NCI-H748 treated with DMSO at 0.1 percent for 48 hours (cell line): ENCODE data around the gene PKMYT1.
A peak's percentile ranks its signal among the peaks of the same experiment; 100 is the strongest.

Experiments
- DNase-seq: peaks from one replicate; lab custom pipeline; 2025; lab: John Stamatoyannopoulos, UW

PKMYT1 gene

GRCh38 chr16:2980227-2981176, at the start of gene PKMYT1:
PKMYT1 (minus strand) TSS chr16:2980446; CDS start chr16:2979657, 789 bp downstream.
- peak; percentile 59 for DNase-seq

DNA sequence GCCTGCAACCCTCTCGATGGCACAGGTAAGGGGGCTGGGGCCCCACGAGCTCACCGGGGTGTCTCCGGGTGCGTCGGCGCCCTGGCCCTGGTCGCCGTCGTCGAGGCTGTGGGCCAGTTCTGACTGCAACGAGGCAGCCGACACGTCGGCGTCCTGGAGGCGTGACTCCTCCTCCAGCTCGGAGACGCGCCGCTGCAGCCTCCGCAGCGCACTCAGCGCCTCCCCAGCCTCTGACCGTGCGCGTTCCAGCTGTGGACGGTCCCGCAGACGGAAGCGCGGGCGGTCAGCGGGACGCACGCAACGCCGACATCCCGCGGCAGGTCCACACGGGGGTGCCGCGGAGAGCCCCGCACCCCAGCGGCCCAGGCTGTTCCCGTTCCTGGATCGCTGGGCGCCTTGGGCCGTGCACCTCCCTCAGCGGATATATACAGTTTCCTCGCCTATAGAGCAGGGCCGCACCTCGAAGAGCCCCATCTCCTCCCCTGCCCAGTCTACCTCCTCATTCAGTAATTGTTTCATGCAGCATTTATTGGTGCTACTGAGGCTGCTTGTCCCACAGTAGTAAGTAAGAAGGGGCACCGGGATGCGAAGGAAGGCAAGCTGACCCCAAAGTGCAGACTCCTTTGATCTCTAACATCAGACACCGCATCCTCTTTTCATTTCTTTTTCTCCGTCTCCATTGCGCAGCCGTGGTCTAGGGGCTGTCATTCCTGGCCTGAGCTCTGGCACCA, 49.4 kb upstream of the PKMYT1 start:
- no peak for DNase-seq

GRCh38 chr16:3028716-3029319, 48.6 kb upstream of the PKMYT1 start:
- no peak for DNase-seq

DNA sequence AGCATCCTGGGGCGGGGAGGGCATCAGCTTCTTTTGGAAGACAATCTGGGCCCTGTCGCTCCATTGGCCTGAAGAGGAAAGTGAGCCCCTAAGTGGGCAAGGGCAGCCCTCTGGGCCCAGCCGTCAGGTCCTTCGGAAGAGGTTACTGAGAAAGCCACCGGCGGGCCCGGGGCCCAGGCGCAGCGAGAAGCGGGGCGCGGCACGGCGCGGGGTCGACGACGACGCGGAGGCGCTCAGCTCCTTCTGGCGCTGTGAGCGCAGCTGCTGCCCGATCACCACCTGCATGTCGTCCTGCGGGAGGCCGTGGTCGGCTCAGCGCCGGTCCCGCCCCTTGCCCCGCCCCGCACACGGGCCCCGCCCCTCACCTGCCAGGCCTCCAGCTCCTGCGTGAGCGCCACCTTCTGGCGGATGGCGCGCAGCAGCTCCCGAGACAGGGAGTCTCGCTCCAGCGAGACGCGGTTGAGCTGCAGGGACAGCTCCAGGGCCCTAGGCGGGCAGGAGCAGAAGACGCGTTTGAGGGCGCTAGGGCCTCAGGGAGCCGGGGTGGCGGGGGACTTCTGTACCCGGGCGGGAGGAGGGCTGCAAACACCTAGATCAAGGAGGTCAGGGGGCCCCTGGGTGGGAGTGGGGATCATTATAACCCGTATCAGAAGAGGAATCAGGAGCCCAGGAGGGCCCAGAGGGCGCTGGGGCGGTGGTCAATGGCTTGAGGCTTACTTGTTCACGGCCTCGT, 47.9 kb upstream of the PKMYT1 start:
- DNase-seq: peak; percentile 48

GRCh38 chr16:3027489-3027795, 47.2 kb upstream of the PKMYT1 start:
- DNase-seq: no peak

- DNase-seq: no peak
Measured at GRCh38 chr16:3026609-3027488, 46.6 kb upstream of the PKMYT1 start.

DNA sequence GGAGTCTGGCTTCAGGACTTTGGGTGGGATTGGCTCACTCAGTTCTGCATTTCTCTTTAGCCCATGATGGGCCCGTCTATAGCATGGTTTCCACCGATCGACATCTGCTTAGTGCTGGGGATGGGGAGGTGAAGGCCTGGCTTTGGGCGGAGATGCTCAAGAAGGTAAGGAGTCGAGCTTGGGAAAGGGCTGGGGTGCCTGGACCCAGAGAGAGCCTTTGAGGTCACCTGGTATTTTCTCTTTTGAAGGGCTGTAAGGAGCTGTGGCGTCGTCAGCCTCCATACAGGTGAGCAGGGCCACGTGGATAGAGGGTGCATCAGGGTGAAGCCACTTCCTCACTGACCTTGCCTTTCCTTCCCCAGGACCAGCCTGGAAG, 45.7 kb upstream of the PKMYT1 start:
- no peak for DNase-seq

DNA sequence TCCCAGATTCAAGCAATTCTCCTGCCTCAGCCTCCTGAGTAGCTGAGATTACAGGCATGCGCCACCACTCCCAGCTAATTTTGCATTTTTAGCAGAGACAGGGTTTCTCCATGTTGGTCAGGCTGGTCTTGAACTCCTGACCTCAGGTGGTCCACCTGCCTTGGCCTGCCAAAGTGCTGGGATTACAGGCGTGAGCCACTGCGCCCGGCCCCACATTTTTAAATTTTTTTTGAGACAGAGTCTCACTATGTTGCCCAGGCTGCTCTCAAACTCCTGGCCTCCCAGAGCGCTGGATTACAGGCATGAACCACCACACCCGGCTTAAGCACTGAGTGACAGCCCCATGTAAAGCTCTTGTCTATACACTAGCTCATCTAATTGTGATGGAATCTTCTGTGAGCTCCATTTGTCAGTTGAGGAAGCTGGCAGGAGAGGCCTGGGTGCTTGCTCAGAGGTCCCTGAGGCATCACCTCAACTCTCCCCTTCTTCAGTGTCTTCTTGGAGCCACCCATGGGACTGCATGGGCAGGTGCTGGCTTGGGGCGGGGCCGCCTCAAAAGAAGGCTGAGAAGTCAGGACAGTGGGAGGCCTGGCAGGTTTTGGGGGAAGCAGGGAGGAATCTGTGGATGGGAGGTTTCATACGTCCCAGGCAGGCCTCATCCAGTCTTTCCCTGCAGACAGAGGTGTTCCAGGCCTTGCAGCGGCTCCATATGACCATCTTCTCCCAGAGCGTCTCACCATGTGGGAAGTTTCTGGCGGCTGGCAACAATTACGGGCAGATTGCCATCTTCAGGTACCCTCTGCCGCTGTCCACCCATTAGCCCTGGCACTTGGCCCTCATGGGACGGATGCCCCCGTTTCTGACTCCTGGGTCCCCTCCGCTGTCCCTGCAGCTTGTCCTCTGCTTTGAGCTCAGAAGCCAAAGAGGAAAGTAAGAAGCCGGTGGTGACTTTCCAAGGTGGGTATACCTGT, 45.1 kb upstream of the PKMYT1 start:
- DNase-seq: no peak

GRCh38 chr16:3023669-3024478, 43.6 kb upstream of the PKMYT1 start, which contains the start of the genes HCFC1R1 and THOC6:
HCFC1R1 (minus strand) TSS chr16:3023942; CDS start chr16:3023941, 1 bp downstream.
THOC6 (plus strand) TSS chr16:3024035; CDS start chr16:3024327, 292 bp downstream.
- DNase-seq: peak; percentile 74

DNA sequence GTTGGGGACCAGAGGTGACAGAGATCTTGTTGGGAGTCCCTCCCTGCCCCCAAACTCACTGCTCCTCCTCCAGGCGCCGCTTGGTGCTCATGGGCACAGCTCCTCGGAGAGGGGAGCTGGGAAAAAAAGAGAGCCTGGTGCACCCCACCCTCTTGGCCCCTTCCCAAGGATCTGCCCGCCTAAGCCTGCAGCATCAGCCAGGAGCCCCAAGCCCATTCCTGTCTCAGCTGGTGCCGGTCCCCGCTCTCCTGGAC, 43.1 kb upstream of the PKMYT1 start:
- DNase-seq: no peak

DNA sequence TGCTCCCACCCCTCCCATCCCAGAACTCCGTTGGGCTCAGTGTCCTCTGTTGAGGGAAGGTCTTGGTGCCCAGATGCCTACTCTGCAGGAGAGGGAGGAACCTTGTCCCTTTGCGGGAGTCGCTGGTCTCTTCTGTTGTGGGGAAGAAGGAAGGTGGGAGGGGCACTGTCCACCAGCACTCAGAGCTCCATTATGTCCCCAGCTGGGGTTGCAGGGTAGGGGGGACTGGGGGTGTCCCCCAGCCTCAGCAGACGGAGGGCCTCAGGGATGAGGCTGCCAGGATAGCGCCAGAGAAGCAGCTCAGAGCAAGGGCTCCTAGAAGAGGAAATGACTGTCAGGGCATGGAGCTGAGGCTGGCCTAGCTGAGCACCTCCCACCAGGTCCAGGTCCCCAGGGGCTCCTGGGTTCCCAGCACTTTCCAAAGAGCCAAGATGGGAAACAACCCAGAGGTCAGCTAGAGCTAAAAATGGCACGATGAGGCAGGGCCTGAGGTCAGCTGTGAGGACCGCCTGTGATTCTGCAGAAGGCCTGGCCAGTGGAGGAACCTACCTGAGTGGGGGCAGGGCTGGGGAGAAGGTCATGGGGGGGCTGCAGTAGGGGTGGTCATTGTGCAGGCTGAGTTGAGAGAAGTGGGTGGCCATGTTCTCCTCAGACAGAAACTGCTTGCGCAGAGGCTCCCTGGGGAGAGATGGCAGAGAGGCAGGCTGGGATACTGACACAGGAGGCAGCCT, 42.6 kb upstream of the PKMYT1 start:
- DNase-seq: no peak

DNA sequence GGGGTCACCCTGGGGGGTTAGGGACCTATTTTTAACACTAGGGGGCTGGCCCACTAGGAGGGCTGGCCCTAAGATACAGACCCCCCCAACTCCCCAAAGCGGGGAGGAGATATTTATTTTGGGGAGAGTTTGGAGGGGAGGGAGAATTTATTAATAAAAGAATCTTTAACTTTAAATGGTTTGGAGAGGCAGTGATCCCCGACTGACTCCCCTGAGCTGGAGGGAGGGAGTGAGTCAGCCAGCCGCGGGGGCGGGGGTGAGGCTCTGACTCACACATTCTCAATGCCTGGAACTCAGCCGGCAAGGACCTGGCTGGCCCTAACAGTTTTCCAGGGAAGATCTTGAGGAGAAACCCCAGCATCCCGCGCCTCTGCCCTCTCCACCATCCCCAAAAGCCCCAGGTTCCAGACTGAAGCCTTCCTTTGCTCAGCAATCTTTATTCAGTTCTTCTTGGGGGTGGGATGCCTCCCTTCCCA, 42.0 kb upstream of the PKMYT1 start:
- DNase-seq: no peak

DNA sequence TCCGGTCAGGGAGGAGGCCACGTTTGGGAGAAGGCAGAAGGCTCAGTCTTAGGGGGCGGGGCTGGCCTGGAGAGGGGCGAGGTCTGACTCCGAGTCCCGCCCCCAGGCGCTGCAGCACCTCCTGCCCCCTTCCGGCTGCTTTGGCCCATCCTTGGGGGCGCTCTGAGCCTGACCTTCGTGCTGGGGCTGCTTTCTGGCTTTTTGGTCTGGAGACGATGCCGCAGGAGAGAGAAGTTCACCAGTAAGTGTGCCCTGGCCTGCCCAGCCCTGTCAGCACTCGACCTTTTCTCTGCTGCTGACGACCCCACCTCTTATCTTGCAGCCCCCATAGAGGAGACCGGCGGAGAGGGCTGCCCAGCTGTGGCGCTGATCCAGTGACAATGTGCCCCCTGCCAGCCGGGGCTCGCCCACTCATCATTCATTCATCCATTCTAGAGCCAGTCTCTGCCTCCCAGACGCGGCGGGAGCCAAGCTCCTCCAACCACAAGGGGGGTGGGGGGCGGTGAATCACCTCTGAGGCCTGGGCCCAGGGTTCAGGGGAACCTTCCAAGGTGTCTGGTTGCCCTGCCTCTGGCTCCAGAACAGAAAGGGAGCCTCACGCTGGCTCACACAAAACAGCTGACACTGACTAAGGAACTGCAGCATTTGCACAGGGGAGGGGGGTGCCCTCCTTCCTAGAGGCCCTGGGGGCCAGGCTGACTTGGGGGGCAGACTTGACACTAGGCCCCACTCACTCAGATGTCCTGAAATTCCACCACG, 41.4 kb upstream of the PKMYT1 start:
- DNase-seq: peak; percentile 14

DNA sequence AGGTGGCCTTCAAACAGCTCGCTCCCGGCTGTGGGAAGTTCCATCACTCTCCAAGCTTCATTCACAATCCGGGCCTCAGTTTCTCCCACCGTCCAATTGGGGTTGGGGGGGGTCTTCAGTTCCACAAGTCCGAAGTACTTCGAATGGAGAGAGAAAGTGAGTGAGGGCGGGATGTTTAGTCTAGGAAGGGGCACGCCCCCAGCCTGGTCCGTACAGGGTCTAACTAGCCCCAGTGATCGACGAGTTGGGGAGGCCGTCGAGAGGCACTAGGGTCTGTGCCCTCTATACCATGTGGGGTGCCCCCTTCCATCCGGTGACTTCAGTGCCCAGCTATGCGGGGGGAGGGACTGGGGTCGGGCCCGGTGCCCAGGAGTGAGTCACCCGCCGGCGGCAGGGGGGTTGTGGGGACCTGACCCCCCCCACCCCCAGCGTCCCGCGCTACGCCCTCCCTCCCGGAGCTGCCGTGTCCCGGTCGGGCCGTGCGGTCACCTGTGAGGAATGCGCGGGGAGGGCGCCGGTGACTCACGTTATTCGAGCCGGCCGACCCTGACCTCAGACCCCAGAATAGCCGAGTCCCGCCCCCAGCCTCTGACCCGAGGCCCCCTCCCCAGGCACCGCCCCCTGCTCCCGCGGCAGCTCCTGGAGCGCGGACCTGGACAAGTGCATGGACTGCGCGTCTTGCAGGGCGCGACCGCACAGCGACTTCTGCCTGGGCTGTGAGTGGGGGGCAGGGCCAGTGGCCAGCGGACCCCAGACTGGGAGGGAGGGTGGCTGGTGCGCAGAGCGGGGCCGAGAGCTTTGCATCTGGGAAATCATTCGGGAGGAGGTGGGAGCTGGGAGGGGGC, 40.6 kb upstream of the PKMYT1 start:
- no peak for DNase-seq

- DNase-seq: no peak
Measured at GRCh38 chr16:3020247-3020603, 40.0 kb upstream of the PKMYT1 start, which contains the start of gene TNFRSF12A. TNFRSF12A (plus strand) TSS chr16:3020368; CDS start chr16:3020398, 30 bp downstream.

DNA sequence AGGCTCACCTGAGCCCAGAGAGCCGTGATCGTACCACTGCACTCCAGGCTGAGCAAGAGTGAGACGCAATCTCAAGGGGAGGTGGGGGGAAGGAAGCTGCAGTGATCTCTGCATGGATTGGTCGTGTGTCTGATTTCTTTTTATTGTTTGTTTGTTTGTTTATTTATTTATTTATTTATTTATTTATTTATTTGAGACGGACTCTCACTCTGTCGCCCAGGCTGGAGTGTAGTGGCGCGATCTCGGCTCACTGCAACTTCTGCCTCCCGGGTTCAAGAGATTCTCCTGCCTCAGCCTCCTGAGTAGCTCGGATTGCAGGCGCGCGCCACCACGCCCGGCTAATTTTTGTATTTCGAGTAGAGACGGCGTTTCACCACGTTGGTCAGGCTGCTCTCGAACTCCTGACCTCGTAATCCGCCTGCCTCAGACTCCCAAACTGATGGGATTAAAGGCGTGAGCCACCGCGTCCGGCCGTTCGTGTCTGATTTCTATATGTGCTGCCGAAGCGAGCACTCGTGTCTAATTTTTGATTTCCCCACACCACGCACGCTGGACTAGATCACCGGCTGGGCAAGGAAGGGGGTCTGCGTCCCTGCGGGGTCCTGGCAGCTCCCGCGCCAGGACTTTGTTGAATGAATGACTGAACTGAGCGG, 39.5 kb upstream of the PKMYT1 start:
- DNase-seq: no peak
